ENCODE measurements around the gene GANC.
"Not testable (repeated sequence)": the region's sequence is repeated elsewhere in the genome, so short reads cannot be mapped to it uniquely, and the experiment has no call there.

Gene GANC

GRCh38 chr15:42313463-42313862 lies 40.5 kb downstream of the GANC start:
- no peaks in the 10 kb centered on the region for H3K79me2 ChIP-seq (ENCODE audit: insufficient read depth, low read depth)
- H3K27me3 ChIP-seq (ENCODE audit: insufficient read depth, low read depth), result no peaks in the 10 kb centered on the region
- no peak overlapping the region for H3K27ac ChIP-seq
- H2AFZ ChIP-seq (ENCODE audit: low read depth), result no peak overlapping the region
- H3K36me3 ChIP-seq (ENCODE audit: insufficient read depth), result no peaks in the 10 kb centered on the region
- H4K20me1 ChIP-seq (ENCODE audit: insufficient read depth), result no peaks in the 10 kb centered on the region
- TF ChIP-seq CTCF (conservative IDR thresholded peaks at IDR 0.05; ENCODE audit: low read depth, low read length), result no peak
- no peak overlapping the region for H3K4me3 ChIP-seq (IDR thresholded peaks at IDR 0.05; ENCODE audit: insufficient read depth, low read depth, low read length)
- no peak overlapping the region for H3K9ac ChIP-seq
- H3K4me2 ChIP-seq, result no peak overlapping the region
- H3K4me1 ChIP-seq (ENCODE audit: low read depth, poor library complexity, severe bottlenecking), result no peaks in the 10 kb centered on the region

GRCh38 chr15:42314818-42315217 lies 41.8 kb downstream of the GANC start:
- H3K79me2 ChIP-seq (ENCODE audit: insufficient read depth, low read depth), result no peaks in the 10 kb centered on the region
- H4K20me1 ChIP-seq (ENCODE audit: insufficient read depth), result no peaks in the 10 kb centered on the region
- H2AFZ ChIP-seq (ENCODE audit: low read depth), result no peak overlapping the region
- no peak overlapping the region for H3K4me2 ChIP-seq
- H3K36me3 ChIP-seq (ENCODE audit: insufficient read depth), result no peaks in the 10 kb centered on the region
- TF ChIP-seq CTCF (conservative IDR thresholded peaks at IDR 0.05; ENCODE audit: low read depth, low read length), result no peak
- H3K4me1 ChIP-seq (ENCODE audit: low read depth, poor library complexity, severe bottlenecking), result no peaks in the 10 kb centered on the region
- H3K27ac ChIP-seq, result no peak overlapping the region
- H3K27me3 ChIP-seq (ENCODE audit: insufficient read depth, low read depth), result no peaks in the 10 kb centered on the region
- H3K9ac ChIP-seq, result no peak overlapping the region
- H3K4me3 ChIP-seq (IDR thresholded peaks at IDR 0.05; ENCODE audit: insufficient read depth, low read depth, low read length), result no peak overlapping the region

GRCh38 chr15:42315521-42315920 lies 42.5 kb downstream of the GANC start:
- Histone ChIP-seq H3K4me2 (no peak overlapping the region), H3K4me1 (ENCODE audit: low read depth, poor library complexity, severe bottlenecking) (no peaks in the 10 kb centered on the region), H3K4me3 (IDR thresholded peaks at IDR 0.05; ENCODE audit: insufficient read depth, low read depth, low read length) (no peak overlapping the region), H4K20me1 (ENCODE audit: insufficient read depth) (no peaks in the 10 kb centered on the region), H3K36me3 (ENCODE audit: insufficient read depth) (no peaks in the 10 kb centered on the region), H3K9ac (no peak overlapping the region), H2AFZ (ENCODE audit: low read depth) (no peak overlapping the region), H3K27ac (no peak overlapping the region), H3K27me3 (ENCODE audit: insufficient read depth, low read depth) (no peaks in the 10 kb centered on the region), H3K79me2 (ENCODE audit: insufficient read depth, low read depth) (no peaks in the 10 kb centered on the region)
- TF ChIP-seq CTCF (conservative IDR thresholded peaks at IDR 0.05; ENCODE audit: low read depth, low read length), result no peak

- not testable (repeated sequence) for H3K4me3 ChIP-seq (IDR thresholded peaks at IDR 0.05; ENCODE audit: insufficient read depth, low read depth, low read length); H3K27me3 ChIP-seq (ENCODE audit: insufficient read depth, low read depth); H3K4me2 ChIP-seq; H3K4me1 ChIP-seq (ENCODE audit: low read depth, poor library complexity, severe bottlenecking); H2AFZ ChIP-seq (ENCODE audit: low read depth); H3K27ac ChIP-seq; H3K36me3 ChIP-seq (ENCODE audit: insufficient read depth); H4K20me1 ChIP-seq (ENCODE audit: insufficient read depth); H3K9ac ChIP-seq; H3K79me2 ChIP-seq (ENCODE audit: insufficient read depth, low read depth)
These were observed 43.3 kb downstream of the GANC start for GRCh38 chr15:42316282-42316805.

- Histone ChIP-seq H3K4me3 (IDR thresholded peaks at IDR 0.05; ENCODE audit: insufficient read depth, low read depth, low read length) (no peak overlapping the region), H3K27ac (no peak overlapping the region), H2AFZ (ENCODE audit: low read depth) (no peak overlapping the region), H3K4me1 (ENCODE audit: low read depth, poor library complexity, severe bottlenecking) (no peaks in the 10 kb centered on the region), H3K36me3 (ENCODE audit: insufficient read depth) (no peaks in the 10 kb centered on the region), H3K9ac (no peak overlapping the region), H4K20me1 (ENCODE audit: insufficient read depth) (no peaks in the 10 kb centered on the region), H3K27me3 (ENCODE audit: insufficient read depth, low read depth) (no peaks in the 10 kb centered on the region), H3K4me2 (no peak overlapping the region), H3K79me2 (ENCODE audit: insufficient read depth, low read depth) (no peaks in the 10 kb centered on the region)
- no peak for TF ChIP-seq CTCF (conservative IDR thresholded peaks at IDR 0.05; ENCODE audit: low read depth, low read length)
These were observed 46.2 kb downstream of the GANC start for GRCh38 chr15:42319206-42319605.

Data from KMS-11 (cell line).